NB4 (cell line): ENCODE results near the gene MTHFD2L.

ENCODE experiments used
- TF ChIP-seq, protein P1 (sequence below): IDR thresholded peaks from one replicate; pipeline ENCODE4 v1.5.1; 2012; ENCODE audit warnings: low read depth, low read length
- TF ChIP-seq, protein P2 (sequence below): IDR thresholded peaks from 2 replicates; pipeline ENCODE4 v1.6.1; 2011; ENCODE audit warnings: low read depth, low read length

DNA sequence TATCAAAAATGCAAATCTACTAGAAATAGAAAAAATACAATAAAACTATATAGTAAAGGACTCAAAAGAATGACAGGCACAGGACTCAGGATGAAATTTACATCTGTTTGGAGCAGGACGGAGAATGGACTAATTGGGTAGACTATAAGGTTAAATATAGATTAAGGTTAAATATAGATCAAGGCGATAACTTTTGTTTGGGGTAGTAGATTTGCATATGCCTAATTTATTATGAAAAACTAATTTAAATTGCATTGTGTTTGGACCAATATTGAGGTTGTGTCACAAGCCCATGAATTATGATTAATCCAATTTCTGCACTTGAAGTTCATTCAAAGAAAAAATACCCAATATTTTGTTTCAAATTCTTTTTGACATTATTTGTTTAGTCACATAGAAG, 31.0 kb downstream of the MTHFD2L start:
- TF ChIP-seq, protein P1, sequence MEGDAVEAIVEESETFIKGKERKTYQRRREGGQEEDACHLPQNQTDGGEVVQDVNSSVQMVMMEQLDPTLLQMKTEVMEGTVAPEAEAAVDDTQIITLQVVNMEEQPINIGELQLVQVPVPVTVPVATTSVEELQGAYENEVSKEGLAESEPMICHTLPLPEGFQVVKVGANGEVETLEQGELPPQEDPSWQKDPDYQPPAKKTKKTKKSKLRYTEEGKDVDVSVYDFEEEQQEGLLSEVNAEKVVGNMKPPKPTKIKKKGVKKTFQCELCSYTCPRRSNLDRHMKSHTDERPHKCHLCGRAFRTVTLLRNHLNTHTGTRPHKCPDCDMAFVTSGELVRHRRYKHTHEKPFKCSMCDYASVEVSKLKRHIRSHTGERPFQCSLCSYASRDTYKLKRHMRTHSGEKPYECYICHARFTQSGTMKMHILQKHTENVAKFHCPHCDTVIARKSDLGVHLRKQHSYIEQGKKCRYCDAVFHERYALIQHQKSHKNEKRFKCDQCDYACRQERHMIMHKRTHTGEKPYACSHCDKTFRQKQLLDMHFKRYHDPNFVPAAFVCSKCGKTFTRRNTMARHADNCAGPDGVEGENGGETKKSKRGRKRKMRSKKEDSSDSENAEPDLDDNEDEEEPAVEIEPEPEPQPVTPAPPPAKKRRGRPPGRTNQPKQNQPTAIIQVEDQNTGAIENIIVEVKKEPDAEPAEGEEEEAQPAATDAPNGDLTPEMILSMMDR, result no peak
- TF ChIP-seq, protein P2, sequence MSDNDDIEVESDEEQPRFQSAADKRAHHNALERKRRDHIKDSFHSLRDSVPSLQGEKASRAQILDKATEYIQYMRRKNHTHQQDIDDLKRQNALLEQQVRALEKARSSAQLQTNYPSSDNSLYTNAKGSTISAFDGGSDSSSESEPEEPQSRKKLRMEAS, result no peak
